ENCODE measurements around the gene FMR1.
A peak's percentile ranks its signal among the peaks of the same experiment; 100 is the strongest.

FMR1 gene

DNA sequence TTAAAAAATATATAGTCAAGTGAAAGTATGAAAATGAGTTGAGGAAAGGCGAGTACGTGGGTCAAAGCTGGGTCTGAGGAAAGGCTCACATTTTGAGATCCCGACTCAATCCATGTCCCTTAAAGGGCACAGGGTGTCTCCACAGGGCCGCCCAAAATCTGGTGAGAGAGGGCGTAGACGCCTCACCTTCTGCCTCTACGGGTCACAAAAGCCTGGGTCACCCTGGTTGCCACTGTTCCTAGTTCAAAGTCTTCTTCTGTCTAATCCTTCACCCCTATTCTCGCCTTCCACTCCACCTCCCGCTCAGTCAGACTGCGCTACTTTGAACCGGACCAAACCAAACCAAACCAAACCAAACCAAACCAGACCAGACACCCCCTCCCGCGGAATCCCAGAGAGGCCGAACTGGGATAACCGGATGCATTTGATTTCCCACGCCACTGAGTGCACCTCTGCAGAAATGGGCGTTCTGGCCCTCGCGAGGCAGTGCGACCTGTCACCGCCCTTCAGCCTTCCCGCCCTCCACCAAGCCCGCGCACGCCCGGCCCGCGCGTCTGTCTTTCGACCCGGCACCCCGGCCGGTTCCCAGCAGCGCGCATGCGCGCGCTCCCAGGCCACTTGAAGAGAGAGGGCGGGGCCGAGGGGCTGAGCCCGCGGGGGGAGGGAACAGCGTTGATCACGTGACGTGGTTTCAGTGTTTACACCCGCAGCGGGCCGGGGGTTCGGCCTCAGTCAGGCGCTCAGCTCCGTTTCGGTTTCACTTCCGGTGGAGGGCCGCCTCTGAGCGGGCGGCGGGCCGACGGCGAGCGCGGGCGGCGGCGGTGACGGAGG, at the start of gene FMR1:
FMR1 (plus strand) TSS at position 728 of the 831 bp plus-strand sequence. CDS start 261 bp downstream, outside the sequence.
- DNase-seq (ENCODE audit: low spot score), result peak; percentile 89

DNA sequence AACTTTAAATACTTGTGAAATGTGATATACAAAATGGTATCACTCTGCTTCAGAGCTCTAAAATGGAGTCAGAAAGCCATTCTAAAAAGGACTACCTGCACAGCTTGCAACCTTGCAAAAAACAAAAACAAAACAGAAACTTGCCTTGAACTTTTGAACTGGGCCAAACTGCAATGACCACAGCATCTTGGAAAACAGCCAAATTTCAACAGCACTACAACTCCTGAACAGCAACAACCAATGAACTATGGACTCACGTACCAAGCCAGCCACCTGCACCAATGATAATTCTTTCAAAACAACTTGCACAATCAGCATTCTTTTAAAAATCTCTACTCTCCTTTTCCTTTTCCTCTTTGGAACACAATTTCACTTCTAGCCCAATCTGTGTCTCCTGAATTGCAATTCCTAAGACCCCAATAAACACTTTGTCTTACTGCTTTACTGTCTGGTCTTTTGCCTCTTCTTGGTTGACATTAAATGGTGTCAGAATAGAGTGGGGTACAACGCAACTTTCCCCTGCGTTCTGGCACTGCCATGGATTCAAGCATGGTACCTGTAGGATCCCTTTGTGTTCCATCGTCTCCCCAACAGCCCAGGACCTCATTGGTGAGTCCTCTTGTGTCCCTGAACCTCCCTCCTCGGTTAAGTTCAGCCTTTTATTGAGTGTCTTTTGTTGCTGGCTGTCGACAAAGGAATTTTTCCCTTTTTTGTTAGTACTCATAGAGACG, 35.7 kb upstream of the FMR1 start:
- no peak for DNase-seq (ENCODE audit: low spot score)

DNA sequence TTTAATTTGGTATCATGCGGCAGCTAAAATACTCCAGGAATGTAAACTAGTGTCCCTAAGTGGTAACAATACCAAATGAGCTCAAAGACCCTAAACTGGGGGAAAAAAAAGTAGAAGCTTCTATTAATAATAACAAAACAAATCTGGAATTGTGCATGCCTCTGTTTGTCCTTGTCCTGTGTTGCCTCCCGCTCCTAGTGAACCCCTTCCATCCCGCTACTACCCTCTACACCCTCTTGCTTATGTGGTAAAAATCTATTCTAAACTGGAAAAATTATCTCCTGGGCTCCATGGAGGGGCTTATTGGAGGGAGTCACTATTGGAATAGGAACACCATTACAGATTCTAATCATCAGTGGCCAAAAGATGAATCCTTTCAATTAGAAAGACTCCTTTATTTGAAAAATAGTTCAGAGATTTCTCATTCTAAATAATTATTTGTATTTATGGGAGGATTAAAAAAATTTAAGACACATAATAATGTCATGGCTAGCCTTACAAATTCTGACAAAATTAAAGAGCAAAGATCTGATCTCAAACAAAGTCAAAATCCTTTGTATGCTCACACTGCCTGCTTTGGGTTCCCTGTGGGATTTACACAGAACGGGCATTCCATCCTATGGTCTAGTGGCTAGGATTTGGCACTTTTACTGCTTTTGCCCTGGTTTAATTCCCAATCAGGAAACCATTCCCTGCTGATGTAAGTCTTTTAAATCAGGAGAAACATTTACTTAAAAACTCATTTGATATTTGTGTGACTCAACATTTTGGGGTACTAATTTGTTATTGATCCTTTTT, 34.7 kb upstream of the FMR1 start:
- DNase-seq (ENCODE audit: low spot score), result no peak

DNA sequence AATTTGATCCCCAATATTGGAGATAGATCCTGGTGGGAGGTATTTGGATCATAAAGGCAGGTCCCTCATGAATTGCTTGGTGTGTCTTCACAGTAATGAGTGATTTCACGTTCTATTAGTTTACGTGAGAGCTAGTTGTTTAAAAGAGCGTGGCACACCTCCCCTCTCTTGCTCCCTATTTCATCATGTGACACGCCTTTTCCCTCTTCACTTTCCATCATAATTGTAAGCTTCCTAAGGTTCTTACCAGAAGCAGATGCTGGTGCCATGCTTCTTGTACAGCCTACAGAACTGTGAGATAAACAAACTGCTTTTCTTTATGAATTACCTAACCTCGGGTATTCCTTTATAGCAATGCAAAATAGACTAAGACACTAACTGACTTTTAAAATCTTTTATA, 34.0 kb upstream of the FMR1 start:
- no peak for DNase-seq (ENCODE audit: low spot score)

DNA sequence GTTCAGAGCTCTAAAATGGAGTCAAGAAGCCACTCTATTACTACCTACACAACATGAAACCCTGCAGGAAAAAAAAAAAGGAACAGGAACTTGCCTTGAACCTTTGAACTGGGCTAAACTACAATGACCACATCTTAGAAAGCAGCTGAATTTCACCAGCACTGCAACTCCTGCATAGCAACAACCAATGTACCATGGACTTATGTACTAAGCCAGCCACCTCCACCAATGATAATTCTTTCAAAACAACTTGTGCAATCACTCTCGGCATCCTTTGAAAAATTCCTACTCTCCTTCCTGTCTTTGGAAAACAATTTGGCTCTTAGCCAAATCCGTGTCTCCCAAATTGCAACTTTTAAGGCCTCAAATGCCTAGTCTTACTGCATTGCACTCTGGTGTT, 26.8 kb upstream of the FMR1 start:
- DNase-seq (ENCODE audit: low spot score), result no peak

DNA sequence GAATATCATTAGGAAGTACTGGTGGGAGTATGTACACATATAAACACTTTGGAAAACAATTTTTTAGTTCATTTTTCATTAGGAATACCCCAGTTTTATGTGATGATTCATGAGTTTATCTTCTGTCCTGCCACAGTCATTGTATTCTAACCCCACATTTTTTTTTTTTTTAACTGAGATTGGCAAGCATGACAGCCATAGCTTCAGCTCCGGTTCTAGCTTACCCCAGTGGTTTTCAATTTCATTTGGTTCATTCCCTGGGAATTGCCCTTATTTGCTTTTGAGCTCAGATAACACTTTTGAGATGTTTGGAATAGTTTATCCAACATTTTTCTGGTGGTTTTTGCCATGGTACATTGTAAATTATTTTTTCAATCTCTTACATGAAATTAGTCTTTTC, 21.0 kb upstream of the FMR1 start:
- DNase-seq (ENCODE audit: low spot score), result no peak

DNA sequence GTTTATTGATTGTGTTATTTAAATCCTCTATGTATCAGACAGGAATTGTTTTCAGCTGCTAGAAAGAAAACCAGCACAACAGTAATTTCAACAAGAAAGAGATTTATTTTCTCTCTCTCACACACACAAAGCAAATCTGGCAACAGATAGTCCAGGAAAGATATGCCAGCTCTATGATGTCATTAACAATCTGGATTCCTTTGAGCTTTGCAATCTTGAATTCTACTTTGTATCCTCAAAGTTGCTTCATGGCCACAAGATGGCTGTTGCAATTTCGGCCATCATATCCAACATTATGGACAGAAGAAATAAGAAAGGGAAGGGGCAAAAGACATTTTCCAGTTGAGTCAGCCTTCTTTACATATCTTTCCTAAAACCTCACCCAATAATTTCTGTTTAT, 19.8 kb upstream of the FMR1 start:
- DNase-seq (ENCODE audit: low spot score), result no peak

DNA sequence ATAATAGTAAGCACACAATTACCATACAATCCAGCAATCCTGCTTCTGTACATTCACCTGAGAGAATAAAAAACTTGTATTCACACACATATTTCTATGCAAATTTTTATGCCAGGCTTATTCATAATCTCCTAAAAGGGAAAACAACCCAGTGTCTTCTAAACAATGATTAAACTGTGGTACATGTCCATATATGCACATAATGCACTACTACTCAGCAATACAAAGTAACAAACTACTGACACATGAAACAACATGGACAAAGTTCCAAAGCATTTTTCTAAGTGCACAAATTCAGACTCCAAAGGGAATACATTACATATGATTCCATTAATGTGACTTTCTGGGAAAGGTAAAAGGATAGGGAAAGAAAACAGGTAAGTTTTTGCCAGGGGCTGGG, 18.0 kb upstream of the FMR1 start:
- DNase-seq (ENCODE audit: low spot score), result no peak

DNA sequence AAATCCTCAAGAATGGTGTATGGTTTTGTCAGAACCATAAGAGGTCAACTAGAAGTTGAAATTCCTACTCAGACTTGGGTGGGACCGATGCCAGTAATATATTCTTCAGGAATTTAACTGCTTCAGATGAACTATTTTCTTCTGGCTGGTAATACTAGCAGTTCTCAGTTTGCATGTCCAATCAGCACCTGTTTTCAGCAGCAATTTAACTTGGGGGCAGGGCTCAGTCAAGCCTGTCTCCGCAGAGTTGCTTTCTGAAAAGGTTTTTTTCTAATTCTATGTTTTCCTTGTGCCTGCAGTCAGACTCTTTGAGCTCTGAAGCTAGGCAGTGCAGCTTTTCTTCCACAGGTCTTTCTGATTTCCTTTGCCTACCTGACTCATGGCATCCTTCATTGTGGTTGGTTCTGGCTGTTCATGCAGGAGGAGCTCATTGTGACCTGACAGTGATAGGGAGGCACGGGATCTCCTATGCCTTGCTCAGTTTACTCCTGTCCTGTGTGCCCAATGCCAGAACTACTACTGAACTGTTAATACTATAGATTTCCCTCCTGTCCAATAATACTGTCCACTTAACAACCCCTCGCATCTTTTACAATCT, 17.3 kb upstream of the FMR1 start:
- no peak for DNase-seq (ENCODE audit: low spot score)

DNA sequence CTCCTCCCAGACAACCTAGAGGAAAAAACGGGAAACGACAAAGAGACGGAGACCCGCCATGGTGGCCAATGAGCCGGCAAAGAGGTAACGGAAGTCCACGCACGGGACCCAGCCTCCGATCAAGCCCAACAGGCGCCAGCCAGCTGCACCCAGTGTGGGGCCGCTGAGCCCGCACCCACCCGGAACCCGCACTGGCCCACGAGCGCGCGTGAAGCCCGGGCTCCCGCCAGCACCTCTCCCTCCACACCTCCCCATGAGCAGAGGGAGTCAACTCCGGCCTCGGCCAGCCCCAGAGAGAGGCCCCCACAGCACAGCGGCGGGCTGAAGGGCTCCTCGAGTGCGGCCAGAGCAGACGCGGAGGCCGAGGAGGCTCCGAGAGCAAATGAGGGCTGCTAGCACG, 14.6 kb upstream of the FMR1 start:
- DNase-seq (ENCODE audit: low spot score), result no peak

DNA sequence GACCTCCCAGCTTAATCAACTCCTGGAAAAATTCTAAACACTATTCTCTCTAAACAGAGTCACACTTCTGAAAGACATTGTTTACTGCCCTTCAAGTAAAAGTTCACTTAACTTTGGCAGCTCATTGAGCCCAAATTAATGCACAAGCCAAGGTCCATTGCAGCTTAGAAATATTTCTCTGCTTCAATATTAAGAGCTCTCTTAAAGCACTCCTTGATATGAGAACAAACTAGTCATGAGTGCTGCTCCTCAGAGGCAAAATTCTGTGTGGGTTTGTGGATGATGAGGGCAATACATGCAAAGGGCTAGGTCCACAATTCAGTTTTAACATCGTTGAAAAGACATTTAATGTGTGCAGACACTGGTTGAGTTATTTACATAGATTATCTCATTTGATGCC, 12.8 kb upstream of the FMR1 start:
- no peak for DNase-seq (ENCODE audit: low spot score)

DNA sequence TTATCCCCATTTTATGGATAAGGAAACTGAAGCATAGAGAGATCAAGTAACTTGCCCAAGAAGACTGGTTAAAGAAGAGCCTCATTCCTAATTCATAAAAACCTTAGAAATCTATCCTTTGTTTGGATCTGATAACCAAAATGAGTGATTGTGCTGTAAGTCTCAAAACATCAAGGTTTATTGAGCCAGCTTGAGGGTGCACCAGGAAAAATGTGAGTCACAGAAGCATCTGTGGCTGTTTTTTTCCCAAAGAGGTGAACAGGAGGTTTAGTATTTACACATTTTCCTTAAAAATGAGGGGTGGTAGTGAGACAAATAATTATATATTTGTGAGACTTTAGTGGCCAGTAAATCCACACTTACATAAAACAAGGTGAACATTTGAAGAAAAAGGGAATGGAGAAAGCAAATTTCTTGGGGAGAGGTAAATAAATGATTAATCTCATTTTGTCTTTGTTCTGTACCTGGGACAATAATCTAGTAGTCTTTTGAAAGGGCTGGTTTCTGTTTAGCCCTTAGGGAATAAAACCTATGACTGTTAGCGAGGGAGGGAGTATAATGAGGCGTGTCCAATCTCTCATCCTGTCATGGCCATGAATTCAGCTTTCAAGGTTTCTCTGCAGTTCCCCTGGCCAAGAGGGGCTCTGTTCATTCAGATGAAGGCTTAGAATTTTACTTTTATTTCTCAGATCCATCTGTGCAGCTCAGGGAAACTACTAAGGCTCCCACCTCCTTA, 12.2 kb upstream of the FMR1 start:
- no peak for DNase-seq (ENCODE audit: low spot score)

DNA sequence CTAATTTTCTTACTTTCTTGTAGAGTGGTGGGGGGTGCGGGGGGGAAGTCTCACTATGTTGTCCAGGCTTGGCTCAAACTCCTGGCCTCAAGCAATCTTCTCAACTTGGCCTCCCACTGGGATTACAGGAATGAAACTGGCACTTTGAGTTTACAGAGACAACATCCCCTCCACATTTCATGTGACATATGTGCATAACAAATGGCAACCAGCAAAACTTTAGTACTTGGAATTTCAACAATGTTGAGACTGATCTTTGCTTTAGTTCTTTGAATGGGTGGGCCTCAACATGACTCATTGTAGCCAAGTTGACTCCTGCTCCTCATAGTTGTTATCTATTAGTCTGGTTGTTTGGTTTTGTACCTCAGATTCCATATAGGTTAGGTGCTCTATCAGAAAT, 11.4 kb upstream of the FMR1 start:
- no peak for DNase-seq (ENCODE audit: low spot score)

DNA sequence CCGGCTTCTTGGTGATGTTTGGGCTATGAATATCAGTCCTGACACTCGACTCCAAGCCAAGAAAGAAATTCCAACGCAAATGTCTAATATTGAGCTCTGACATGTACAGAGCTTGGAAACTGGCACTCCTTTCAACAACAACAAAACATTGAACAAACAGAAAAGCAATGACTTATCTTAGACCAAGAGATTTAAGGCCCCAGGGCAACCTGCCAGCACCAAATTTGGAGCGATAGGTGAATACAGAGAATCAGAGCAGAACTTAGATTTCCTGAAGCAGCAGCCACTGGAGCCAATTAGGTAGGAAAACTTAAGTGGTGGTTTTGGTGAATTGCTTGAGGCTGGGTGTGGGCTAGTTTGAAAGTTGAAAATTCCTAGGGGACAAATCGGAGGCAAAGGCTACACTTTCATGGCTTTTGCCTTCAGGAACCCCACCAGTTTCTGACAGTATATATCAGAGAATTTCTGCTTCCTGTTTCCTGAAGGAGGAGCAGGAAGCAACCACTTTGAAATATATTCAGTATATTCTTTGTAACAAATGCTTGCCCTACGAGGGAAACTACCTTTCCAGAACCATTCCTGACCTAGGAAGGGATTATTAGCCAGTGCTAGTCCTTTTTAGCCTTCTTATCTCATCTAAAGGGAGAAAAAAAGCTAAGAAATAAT, 10.1 kb upstream of the FMR1 start:
- DNase-seq (ENCODE audit: low spot score), result no peak

DNA sequence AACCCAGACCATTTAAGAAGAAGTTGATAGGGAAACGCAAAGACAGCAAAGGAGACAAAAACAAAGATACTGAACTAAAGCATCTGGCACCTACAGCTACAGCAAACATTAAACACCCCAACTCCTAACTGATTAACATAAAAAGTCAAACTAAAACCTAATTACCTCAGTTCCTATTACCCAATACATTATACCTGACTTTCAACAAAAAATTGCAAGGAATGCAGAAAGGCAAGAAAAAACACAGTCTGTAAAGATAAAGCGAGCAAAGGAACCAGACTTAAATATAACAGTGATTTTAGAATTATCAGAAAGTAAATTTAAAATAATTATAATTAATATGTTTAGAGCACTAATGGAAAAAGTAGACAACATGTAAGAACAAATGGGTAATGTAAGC, 9.4 kb upstream of the FMR1 start:
- DNase-seq (ENCODE audit: low spot score), result no peak

DNA sequence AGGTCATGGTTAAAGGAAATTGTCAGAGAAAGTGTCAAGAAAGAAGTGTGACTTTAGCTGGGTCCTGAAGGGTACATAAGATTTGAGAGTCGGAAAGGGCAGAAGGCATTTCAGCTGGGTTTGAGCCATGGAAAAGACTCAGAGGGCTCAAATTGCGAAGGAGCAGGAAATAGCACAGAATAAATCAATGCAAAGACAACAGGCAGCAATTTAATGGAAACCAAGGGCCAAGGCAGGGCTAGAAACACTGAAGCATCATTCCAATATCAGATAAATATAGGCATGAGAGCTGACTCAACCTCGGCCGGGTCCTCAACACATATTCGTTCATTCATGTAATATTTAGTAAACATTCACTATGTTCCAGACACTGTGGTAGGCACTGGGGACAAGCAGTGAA, 3.6 kb upstream of the FMR1 start:
- no peak for DNase-seq (ENCODE audit: low spot score)

DNA sequence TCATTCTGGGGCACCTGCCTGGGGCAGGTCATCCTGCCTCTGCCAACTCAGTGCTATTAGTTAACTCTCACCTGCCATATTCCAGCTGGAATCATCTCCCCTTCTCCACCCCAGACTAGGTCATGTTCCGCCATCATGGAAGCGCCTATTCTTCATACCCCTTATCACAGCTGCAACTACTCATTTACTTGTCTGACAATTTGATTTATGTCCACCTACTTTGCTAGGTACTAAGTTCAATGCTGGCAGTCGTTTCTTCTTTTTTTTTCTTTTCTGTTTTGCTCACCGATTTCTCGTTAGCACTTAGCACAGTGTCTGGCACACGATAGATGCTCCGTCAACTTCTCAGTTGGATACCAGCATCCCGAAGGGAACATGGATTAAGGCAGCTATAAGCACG, 1.1 kb upstream of the FMR1 start:
- no peak for DNase-seq (ENCODE audit: low spot score)

DNA sequence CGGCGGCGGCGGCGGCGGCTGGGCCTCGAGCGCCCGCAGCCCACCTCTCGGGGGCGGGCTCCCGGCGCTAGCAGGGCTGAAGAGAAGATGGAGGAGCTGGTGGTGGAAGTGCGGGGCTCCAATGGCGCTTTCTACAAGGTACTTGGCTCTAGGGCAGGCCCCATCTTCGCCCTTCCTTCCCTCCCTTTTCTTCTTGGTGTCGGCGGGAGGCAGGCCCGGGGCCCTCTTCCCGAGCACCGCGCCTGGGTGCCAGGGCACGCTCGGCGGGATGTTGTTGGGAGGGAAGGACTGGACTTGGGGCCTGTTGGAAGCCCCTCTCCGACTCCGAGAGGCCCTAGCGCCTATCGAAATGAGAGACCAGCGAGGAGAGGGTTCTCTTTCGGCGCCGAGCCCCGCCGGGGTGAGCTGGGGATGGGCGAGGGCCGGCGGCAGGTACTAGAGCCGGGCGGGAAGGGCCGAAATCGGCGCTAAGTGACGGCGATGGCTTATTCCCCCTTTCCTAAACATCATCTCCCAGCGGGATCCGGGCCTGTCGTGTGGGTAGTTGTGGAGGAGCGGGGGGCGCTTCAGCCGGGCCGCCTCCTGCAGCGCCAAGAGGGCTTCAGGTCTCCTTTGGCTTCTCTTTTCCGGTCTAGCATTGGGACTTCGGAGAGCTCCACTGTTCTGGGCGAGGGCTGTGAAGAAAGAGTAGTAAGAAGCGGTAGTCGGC, 528 bp downstream of the FMR1 start:
- DNase-seq (ENCODE audit: low spot score), result peak; percentile 29

DNA sequence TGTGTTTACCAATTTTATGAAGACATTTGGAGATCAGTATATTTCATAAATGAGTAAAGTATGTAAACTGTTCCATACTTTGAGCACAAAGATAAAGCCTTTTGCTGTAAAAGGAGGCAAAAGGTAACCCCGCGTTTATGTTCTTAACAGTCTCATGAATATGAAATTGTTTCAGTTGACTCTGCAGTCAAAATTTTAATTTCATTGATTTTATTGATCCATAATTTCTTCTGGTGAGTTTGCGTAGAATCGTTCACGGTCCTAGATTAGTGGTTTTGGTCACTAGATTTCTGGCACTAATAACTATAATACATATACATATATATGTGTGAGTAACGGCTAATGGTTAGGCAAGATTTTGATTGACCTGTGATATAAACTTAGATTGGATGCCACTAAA, 1.9 kb downstream of the FMR1 start:
- no peak for DNase-seq (ENCODE audit: low spot score)

DNA sequence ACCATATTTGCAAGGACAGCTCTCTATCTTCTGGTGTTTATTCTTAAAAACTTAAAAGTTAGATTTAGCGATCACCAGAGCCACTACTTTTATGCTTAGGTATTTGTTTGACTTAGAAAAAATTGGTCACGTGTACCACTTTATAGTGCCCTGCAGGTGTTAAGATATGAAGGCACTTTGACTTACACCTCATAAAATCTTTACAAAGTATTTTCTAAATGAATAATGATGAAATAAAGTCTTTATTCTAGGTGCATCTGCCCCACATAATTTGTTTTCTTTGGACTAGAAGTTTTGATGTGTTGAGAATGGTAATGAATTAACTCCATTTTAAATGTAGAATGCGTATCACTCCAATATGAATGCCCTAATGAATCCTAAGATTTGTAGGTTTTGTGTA, 2.9 kb downstream of the FMR1 start:
- no peak for DNase-seq (ENCODE audit: low spot score)

Data from Ammon's horn (tissue), 1 donor.